OCI-LY3 (cell line): ENCODE data around the gene FETUB.

Experiments
- H2AFZ ChIP-seq: fragments of 200-600, 300-600 bp; shearing (Covaris generic); 2 replicates; pipeline ENCODE4 v1.6.0; 2014; ENCODE audit warnings: antibody characterized with exemption, low read depth, low read length
- H3K27ac ChIP-seq: fragments of 200-600, 300-600 bp; sonication (generic); 2 replicates; pipeline ENCODE4 v1.5.1; 2014; ENCODE audit warnings: mild to moderate bottlenecking, low read length, moderate library complexity, mixed read lengths
- H3K27me3 ChIP-seq: fragments of 200-600, 300-600 bp; sonication (generic); 2 replicates; pipeline ENCODE4 v1.6.1; 2014; ENCODE audit warnings: low read depth, low read length, mixed read lengths
- H3K36me3 ChIP-seq: fragments of 200-600, 300-600 bp; sonication (generic); replicated peaks from 2 replicates; pipeline ENCODE3; 2014; ENCODE audit warnings: low read depth, low read length, mixed read lengths
- H3K4me1 ChIP-seq: fragments of 300-600, 200-600 bp; sonication (generic); 2 replicates; pipeline ENCODE4 v1.6.1; 2014; ENCODE audit warnings: low read length, mixed read lengths
- H3K4me2 ChIP-seq: fragments of 200-600, 300-600 bp; sonication (generic); 2 replicates; pipeline ENCODE4 v1.6.1; 2014; ENCODE audit warnings: low read length, mixed read lengths
- H3K4me3 ChIP-seq: fragments of 300-600, 200-600 bp; sonication (generic); 2 replicates; pipeline ENCODE4 v1.5.1; 2014; ENCODE audit warnings: antibody characterized with exemption, mild to moderate bottlenecking, low read length, moderate library complexity
- H3K79me2 ChIP-seq: fragments of 300-600, 200-600 bp; shearing (Covaris generic); 2 replicates; pipeline ENCODE4 v1.6.1; 2014; ENCODE audit warnings: mild to moderate bottlenecking, low read length, mixed read lengths
- H3K9ac ChIP-seq: fragments of 300-600, 200-600 bp; shearing (Covaris generic); 2 replicates; pipeline ENCODE4 v1.6.0; 2014; ENCODE audit warnings: mild to moderate bottlenecking, low read length, moderate library complexity
- H3K9me3 ChIP-seq: fragments of 200-600, 300-600 bp; shearing (Covaris generic); 2 replicates; pipeline ENCODE4 v1.6.1; 2014; ENCODE audit warnings: low read length, mixed read lengths; ENCODE audit not compliant: insufficient read depth
- H4K20me1 ChIP-seq: fragments of 200-600, 300-600 bp; sonication (generic); 2 replicates; pipeline ENCODE4 v1.6.1; 2016; ENCODE audit warnings: low read length, mixed read lengths; ENCODE audit not compliant: insufficient read depth
- CTCF ChIP-seq: fragments of 200-600, 300-600 bp; sonication (generic); IDR thresholded peaks from 2 replicates; pipeline ENCODE4 v1.5.1; 2014; ENCODE audit warnings: antibody characterized with exemption, low read length, low read depth
- EZH2phosphoT487 ChIP-seq: fragments of 200-600 bp; shearing (Covaris generic); IDR thresholded peaks from 2 replicates; pipeline ENCODE4 v1.6.1; 2018; ENCODE audit warnings: antibody characterized with exemption, mixed run types, low read depth

Gene FETUB

GRCh38 chr3:186640473-186640818, 247 bp downstream of the FETUB start:
- H2AFZ ChIP-seq = no peak overlapping the region
- no peaks in the 10 kb centered on the region for H3K79me2 ChIP-seq
- no peaks in the 10 kb centered on the region for H3K9me3 ChIP-seq
- H3K9ac ChIP-seq = no peak overlapping the region
- H3K4me2 ChIP-seq = no peak overlapping the region
- H3K36me3 ChIP-seq = no peaks in the 10 kb centered on the region
- no peak for TF ChIP-seq EZH2phosphoT487
- no peak for TF ChIP-seq CTCF
- H3K4me1 ChIP-seq = no peaks in the 10 kb centered on the region
- no peaks in the 10 kb centered on the region for H4K20me1 ChIP-seq
- no peak overlapping the region for H3K27ac ChIP-seq
- no peak overlapping the region for H3K4me3 ChIP-seq
- peaks cover 41% of the 10 kb centered on the region for H3K27me3 ChIP-seq

- Histone ChIP-seq H3K4me1 (no peaks in the 10 kb centered on the region), H3K27ac (no peak overlapping the region), H3K4me2 (no peak overlapping the region), H3K27me3 (peaks cover 41% of the 10 kb centered on the region), H4K20me1 (no peaks in the 10 kb centered on the region), H3K79me2 (no peaks in the 10 kb centered on the region), H3K4me3 (no peak overlapping the region), H3K36me3 (no peaks in the 10 kb centered on the region), H3K9ac (no peak overlapping the region), H2AFZ (no peak overlapping the region), H3K9me3 (no peaks in the 10 kb centered on the region)
- no peak for TF ChIP-seq EZH2phosphoT487
- no peak for TF ChIP-seq CTCF
Measured at GRCh38 chr3:186640929-186641328, 730 bp downstream of the FETUB start.

GRCh38 chr3:186642014-186642413, 1.8 kb downstream of the FETUB start:
- H3K79me2 ChIP-seq = no peaks in the 10 kb centered on the region
- no peak overlapping the region for H3K9ac ChIP-seq
- H3K27ac ChIP-seq = no peak overlapping the region
- H3K27me3 ChIP-seq = peaks cover 39% of the 10 kb centered on the region
- TF ChIP-seq CTCF = no peak
- no peak for TF ChIP-seq EZH2phosphoT487
- no peak overlapping the region for H3K4me2 ChIP-seq
- no peaks in the 10 kb centered on the region for H3K9me3 ChIP-seq
- H2AFZ ChIP-seq = no peak overlapping the region
- H4K20me1 ChIP-seq = no peaks in the 10 kb centered on the region
- H3K4me3 ChIP-seq = no peak overlapping the region
- no peaks in the 10 kb centered on the region for H3K4me1 ChIP-seq
- H3K36me3 ChIP-seq = no peaks in the 10 kb centered on the region

GRCh38 chr3:186643493-186643892, 3.3 kb downstream of the FETUB start:
- Histone ChIP-seq H3K27me3 (peaks cover 39% of the 10 kb centered on the region), H3K9me3 (no peaks in the 10 kb centered on the region), H4K20me1 (no peaks in the 10 kb centered on the region), H3K27ac (no peak overlapping the region), H3K4me1 (no peaks in the 10 kb centered on the region), H3K4me3 (no peak overlapping the region), H3K79me2 (no peaks in the 10 kb centered on the region), H3K4me2 (no peak overlapping the region), H3K9ac (no peak overlapping the region), H2AFZ (no peak overlapping the region), H3K36me3 (no peaks in the 10 kb centered on the region)
- TF ChIP-seq CTCF = no peak
- TF ChIP-seq EZH2phosphoT487 = no peak
